Stimulated activated CD8-positive, alpha-beta memory T cell treated with anti-CD3 and anti-CD28 coated beads, Interleukin-4, amount 100 ng/mL, for 4 hours (primary cell): ENCODE data around the gene POC1B.
"Not testable (repeated sequence)": the region's sequence is repeated elsewhere in the genome, so short reads cannot be mapped to it uniquely, and the experiment has no call there.

Experiments used
- DNase-seq, 2 donors: peaks; one replicate each; pipeline ENCODE4 v3.0.0-alpha.2; 2020; ENCODE audit warnings: low read depth in 2 of 2, low spot score in 1 of 2

POC1B gene

DNA sequence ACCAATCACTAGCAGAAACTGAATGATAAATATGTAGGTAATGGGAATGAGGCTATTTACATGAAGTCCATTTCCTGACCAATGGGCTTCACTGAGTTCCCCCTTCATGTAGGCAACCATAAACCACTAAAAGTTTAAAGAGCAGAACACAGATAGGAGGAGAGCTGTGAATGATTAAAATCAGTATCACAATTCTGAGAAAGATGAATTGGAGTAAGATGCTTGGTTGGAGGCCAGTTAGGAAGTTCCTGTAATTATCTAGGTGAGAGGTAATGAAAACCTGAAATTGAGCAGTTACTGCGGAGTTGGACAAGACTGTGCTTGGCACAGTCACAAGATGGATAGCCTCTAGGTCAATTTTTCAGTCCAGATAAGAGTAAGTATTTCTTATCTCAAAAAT is 57.8 kb downstream of the POC1B start:
- DNase-seq, result no peak

DNA sequence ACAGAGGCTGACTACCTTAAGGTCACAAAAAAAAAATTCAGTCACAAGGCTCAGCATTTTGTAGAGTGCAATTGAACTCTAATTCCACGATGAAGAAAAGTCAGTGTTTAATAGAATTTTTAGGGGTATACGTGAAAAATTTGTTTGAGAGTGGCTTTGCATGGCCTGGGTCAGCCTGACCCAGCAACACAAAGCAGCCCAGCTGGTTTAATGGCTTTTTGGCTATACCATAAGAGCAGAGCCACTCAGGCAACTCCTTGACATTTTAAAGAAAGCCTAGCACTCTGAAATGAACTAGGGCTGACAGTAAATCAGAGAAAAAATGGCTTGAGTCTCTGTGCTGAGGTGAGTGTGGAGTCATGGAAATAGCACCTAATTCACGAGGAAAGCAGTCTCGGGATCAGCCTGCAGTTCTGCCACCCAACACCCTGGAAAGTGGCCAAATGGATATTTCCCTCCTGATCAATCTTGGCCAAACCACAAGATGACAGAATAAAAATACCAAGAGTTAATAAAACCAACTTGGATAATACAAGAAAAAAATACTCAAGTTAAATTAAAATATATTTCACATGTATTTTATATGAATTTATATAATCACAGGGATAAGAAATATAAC is 60.8 kb downstream of the POC1B start:
- DNase-seq, result no peak

GRCh38 chr12:89461649-89462612 is 63.9 kb downstream of the POC1B start:
- no peak for DNase-seq

GRCh38 chr12:89461190-89461589 is 64.7 kb downstream of the POC1B start:
- DNase-seq, result no peak

DNA sequence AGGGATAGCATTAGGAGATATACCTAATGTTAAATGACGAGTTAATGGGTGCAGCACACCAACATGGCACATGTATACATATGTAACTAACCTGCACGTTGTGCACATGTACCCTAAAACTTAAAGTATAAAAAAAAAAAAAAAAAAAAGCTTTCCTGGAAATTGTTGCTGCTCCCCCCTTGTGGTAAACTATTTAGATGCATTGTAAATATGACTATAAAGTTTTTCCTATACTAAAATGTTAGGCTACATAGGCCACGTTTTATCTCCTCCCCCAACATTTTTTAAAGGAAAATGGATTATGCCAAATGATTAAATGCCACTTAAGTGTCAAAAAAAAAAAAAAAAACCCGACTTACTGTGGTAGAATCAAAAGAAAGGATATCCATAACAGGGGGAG is 66.6 kb downstream of the POC1B start:
- DNase-seq, result not testable (repeated sequence)

GRCh38 chr12:89456565-89456964 is 69.3 kb downstream of the POC1B start:
- no peak for DNase-seq

DNA sequence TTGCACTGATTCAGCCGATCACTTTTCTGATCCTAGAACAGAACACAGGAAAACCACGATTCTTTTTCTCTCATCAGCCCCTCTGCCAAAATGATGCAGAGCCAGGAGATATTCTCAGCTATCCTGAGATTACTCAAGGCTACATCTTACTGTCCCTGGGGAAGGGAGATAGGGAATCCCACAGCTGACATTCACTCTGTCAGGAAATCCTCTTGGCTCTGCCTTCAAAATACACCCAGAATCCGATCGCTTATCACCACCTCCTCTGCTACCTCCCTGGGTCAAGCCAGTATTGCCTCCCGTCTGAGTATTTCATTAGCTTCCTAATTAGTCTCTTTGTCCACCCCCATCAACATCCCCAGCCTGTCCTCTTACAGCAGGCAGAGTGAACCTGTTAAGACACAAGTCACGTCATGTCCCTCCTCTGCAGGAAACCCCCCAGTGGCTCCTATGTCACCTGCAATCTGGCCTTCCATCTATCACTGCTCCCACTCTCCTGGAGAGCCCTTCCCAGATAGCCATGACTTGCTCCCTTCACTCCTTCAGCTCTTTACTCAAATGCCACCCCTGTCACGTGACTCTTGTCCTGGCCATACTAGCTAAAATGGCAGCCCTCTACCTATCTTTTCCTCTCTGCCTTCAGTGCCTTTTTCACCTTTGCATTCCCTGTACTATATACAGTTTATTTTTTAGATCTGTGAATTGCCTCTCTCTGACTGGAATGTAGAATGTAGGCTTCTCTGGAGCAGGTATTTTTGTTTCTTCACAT is 71.6 kb downstream of the POC1B start:
- DNase-seq, result no peak

DNA sequence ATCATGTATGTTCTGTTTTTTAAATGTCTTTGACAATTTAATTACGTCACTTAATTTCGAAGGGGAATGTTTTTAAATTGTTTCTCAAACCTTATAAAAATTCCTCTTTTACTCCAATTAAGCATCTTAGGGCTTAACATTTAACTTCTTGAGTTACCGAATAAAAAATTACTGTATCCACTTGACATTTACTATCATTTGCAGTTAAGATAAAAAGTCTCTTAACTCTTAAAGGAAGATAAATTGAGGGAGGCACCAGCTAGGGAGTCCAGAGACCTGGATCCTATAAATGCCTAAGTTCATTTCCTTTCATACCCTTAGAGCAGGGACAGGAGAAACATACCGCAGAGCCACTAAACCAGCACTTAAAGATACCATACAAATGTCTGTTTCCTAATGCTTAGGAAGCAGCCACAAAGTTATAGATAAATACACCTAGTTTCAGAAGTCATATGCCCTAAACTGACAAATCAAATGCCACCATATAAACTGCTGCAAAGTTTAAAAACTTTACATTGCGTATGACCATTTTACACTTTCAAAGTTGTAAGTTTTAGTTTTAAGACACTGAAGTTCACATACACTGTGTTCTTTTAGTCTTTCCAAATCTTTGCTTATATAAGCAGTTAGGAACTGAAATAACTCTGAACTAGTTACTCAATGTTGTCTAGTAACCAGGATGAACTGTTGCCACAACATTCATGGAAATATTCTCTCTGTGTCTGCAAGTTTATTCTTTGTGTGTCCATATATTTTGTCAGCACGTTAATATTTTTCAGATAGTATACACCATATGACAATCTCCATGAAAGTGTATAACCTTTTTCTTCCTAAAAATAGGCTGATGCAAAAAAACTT is 72.5 kb downstream of the POC1B start:
- DNase-seq, result no peak

- DNase-seq, result no peak
These were observed 74.0 kb downstream of the POC1B start for GRCh38 chr12:89451841-89452251.

DNA sequence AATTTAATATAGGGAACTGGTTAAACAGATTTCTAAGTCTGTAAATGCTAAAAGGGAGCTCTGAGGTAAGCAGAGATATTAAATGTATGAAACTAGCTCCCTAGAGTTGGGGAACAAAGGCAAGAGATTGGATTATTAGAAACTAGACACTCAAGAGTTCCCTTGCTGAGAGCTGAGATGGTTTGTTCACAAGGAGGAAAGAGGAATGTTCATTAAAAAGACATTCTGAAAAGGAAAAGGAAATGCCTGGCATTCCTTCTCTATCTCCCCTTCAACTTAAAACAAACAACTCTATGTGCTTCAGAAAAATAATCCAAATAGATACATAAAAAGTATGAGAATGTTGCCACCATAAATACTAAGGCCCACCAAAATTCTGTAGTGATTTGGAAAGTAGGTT is 74.9 kb downstream of the POC1B start:
- no peak for DNase-seq

- no peak for DNase-seq
These were observed 76.9 kb downstream of the POC1B start for GRCh38 chr12:89448951-89449371.

GRCh38 chr12:89448526-89448925 is 77.3 kb downstream of the POC1B start:
- DNase-seq, result no peak

GRCh38 chr12:89439941-89440340 is 85.9 kb downstream of the POC1B start:
- no peak for DNase-seq

GRCh38 chr12:89437231-89437630 is 88.6 kb downstream of the POC1B start:
- DNase-seq, result no peak

DNA sequence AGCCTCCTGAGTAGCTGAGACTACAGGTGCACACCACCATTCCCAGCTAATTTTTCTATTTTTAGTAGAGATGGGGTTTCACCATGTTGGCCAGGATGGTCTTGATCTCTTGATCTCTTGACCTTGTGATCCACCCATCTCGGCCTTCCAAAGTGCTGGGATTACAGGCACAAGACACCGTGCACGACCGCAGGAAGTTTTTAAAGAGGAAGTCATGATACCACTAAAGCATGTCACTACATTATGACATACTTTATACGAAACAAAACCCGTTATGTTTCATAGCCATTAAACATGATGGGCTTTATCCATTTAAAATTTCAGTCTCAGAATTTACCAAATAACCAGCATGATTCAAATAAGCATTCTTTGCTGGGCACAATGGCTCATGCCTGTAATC is 89.8 kb downstream of the POC1B start:
- DNase-seq, result no peak

GRCh38 chr12:89433634-89434033 is 92.2 kb downstream of the POC1B start:
- no peak for DNase-seq

- DNase-seq, result no peak
These were observed 93.5 kb downstream of the POC1B start for GRCh38 chr12:89432396-89432795.

DNA sequence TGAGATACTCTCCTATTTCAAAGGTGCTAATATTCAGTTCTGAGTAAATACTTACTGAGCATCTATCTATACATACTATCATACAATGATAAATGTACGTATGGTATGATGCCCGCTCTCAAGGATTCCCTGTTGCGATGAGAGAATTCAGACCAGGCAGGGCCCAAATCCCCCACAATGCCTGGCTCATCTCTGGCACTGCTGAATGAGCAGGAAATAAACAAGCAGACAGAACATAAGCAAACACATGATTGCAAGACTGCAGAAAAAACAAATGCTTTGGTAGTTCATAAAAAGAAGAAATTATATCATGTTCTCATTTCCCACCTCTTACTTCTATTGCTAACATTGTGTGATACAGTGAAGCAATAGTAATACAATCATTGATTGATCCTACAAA is 96.3 kb downstream of the POC1B start:
- no peak for DNase-seq

- no peak for DNase-seq
These were observed 98.2 kb downstream of the POC1B start for GRCh38 chr12:89427508-89428156.

- DNase-seq, result no peak
These were observed 101.0 kb downstream of the POC1B start for GRCh38 chr12:89424846-89425245.
